Liver (tissue), 9 donors: ENCODE measurements around the gene WDR27. TPM values are rescaled to one million over a fixed set of nuclear protein-coding genes. Genes with fewer than 3 reads are reported as not detected.
"Not testable (repeated sequence)": the region's sequence is repeated elsewhere in the genome, so short reads cannot be mapped to it uniquely, and the experiment has no call there.

Experiments
- DNase-seq: peaks from one replicate; pipeline ENCODE4 v3.0.0-alpha.2; 2017; ENCODE audit warnings: low spot score
- H3K27ac ChIP-seq, 2 donors: one replicate each; pipeline ENCODE4 v1.7.0; 2013; ENCODE audit warnings: inconsistent platforms in 2 of 2, low read length in 2 of 2, control low read depth in 1 of 2, low read depth in 1 of 2, mild to moderate bottlenecking in 1 of 2
- H3K27me3 ChIP-seq, 4 donors: one replicate each; pipeline versions ENCODE4 v1.6.1 to v1.7.0; 2013; ENCODE audit warnings: low read length in 3 of 4, inconsistent platforms in 1 of 4, mild to moderate bottlenecking in 1 of 4, moderate library complexity in 1 of 4; ENCODE audit not compliant: control insufficient read depth in 4 of 4, insufficient read depth in 4 of 4
- H3K36me3 ChIP-seq, 4 donors: one replicate each; pipeline versions ENCODE4 v1.6.1 to v1.7.0; 2013; ENCODE audit warnings: low read length in 3 of 4, mild to moderate bottlenecking in 3 of 4, low read depth in 1 of 4, moderate library complexity in 1 of 4; ENCODE audit not compliant: control insufficient read depth in 4 of 4, insufficient read depth in 3 of 4
- H3K4me1 ChIP-seq, 4 donors: one replicate each; pipeline versions ENCODE4 v1.6.1 to v1.7.0; 2013; ENCODE audit warnings: low read length in 3 of 4, mild to moderate bottlenecking in 3 of 4, moderate library complexity in 1 of 4; ENCODE audit not compliant: control insufficient read depth in 4 of 4, insufficient read depth in 4 of 4
- H3K4me3 ChIP-seq, 3 donors: one replicate each; pipeline versions ENCODE4 v1.6.1 to v1.7.0; 2013; ENCODE audit warnings: low read length in 3 of 3, control low read depth in 1 of 3, low read depth in 1 of 3, mild to moderate bottlenecking in 1 of 3
- H3K9ac ChIP-seq, 2 donors: one replicate each; pipeline ENCODE4 v1.7.0; 2013; ENCODE audit warnings: low read length in 2 of 2, mild to moderate bottlenecking in 2 of 2, moderate library complexity in 2 of 2, control low read depth in 1 of 2, low read depth in 1 of 2
- H3K9me3 ChIP-seq, 4 donors: one replicate each; pipeline versions ENCODE4 v1.6.1 to v1.7.0; 2013; ENCODE audit warnings: low read length in 3 of 4; ENCODE audit not compliant: control insufficient read depth in 4 of 4
- ATF3 ChIP-seq: IDR thresholded peaks from 2 replicates; pipeline ENCODE4 v1.6.1; 2016; ENCODE audit warnings: antibody characterized with exemption
- EGR1 ChIP-seq, 2 donors: IDR thresholded peaks; 2 replicates each; pipeline ENCODE4 v1.6.1; 2016 to 2018; ENCODE audit warnings: antibody characterized with exemption in 2 of 2, low read depth in 2 of 2
- FOXA1 ChIP-seq: IDR thresholded peaks from 2 replicates; pipeline ENCODE4 v1.6.1; 2016; ENCODE audit warnings: antibody characterized with exemption
- FOXA2 ChIP-seq: IDR thresholded peaks from 2 replicates; pipeline ENCODE4 v1.6.1; 2016; ENCODE audit warnings: antibody characterized with exemption
- GABPA ChIP-seq, 2 donors: IDR thresholded peaks in 1 of 2; conservative IDR thresholded peaks in 1 of 2; 2 replicates each; pipeline ENCODE4 v1.6.1; 2016; ENCODE audit warnings: antibody characterized with exemption in 2 of 2, mild to moderate bottlenecking in 1 of 2, moderate library complexity in 1 of 2
- HNF4A ChIP-seq, 2 donors: conservative IDR thresholded peaks; 2 replicates each; pipeline ENCODE4 v1.6.1; 2016; ENCODE audit warnings: antibody characterized with exemption in 2 of 2, mild to moderate bottlenecking in 2 of 2
- HNF4G ChIP-seq: IDR thresholded peaks from 2 replicates; pipeline ENCODE4 v1.6.1; 2016; ENCODE audit warnings: antibody characterized with exemption
- JUND ChIP-seq, 2 donors: IDR thresholded peaks; 2 replicates each; pipeline ENCODE4 v1.6.1; 2016; ENCODE audit warnings: antibody characterized with exemption in 2 of 2
- MAX ChIP-seq: IDR thresholded peaks from 2 replicates; pipeline ENCODE4 v1.6.1; 2016; ENCODE audit warnings: antibody characterized with exemption
- NR2F2 ChIP-seq: IDR thresholded peaks from 2 replicates; pipeline ENCODE4 v1.6.1; 2016; ENCODE audit warnings: antibody characterized with exemption
- RAD21 ChIP-seq, 2 donors: IDR thresholded peaks; 2 replicates each; pipeline ENCODE4 v1.6.1; 2016; ENCODE audit warnings: antibody characterized with exemption in 2 of 2, mild to moderate bottlenecking in 2 of 2
- REST ChIP-seq: IDR thresholded peaks from 2 replicates; pipeline ENCODE4 v1.6.1; 2016; ENCODE audit warnings: antibody characterized with exemption, mild to moderate bottlenecking
- RXRA ChIP-seq, 2 donors: IDR thresholded peaks; 2 replicates each; pipeline ENCODE4 v1.6.1; 2017 to 2018; ENCODE audit warnings: antibody characterized with exemption in 2 of 2, mild to moderate bottlenecking in 1 of 2
- TAF1 ChIP-seq: conservative IDR thresholded peaks from 2 replicates; pipeline ENCODE4 v1.6.1; 2016; ENCODE audit warnings: antibody characterized with exemption, mild to moderate bottlenecking
- ZBTB33 ChIP-seq: IDR thresholded peaks from 2 replicates; pipeline ENCODE4 v1.6.1; 2016; ENCODE audit warnings: antibody characterized with exemption
- WGBS: extraction: QIAGEN DNeasy Blood & Tissue Kit; methylation state at CpG from one replicate; pipeline ENCODE4 v1.1.7; 2013; 5-methylcytosine and 5-hydroxymethylcytosine counted together
- polyA plus RNA-seq, 2 donors: library from polyadenylated mRNA; stranded (reverse) in 1 of 2; unstranded in 1 of 2; fragments of 200-250 nt in 1 of 2; fragments of >200 nt in 1 of 2; fragmentation: Nextera tagmentation in 1 of 2; extraction: Ambion mirVana in 1 of 2; gene quantifications; one replicate each; pipeline versions ENCODE4 v1.2.1 to v1.2.3, GENCODE V29; 2013 to 2015
- total RNA-seq, 2 donors: library from RNA; depleted of rRNA; stranded (reverse); fragments of >200 nt; gene quantifications; one replicate each; pipeline ENCODE4 v1.2.3, GENCODE V29; 2014
- donor health status: healthy.
- donor health status: healthy.
- donor health status: healthy.
- donor health status: healthy.
- donor health status: healthy.

WDR27 gene
- total and polyA plus RNA-seq, 4 donors, result 3.7 to 20.1 (median 7.7) TPM

GRCh38 chr6:169648092-169648491 is 53.7 kb downstream of the WDR27 start:
- Histone ChIP-seq H3K4me3 (no peak overlapping the region), H3K27me3 (no peaks in the 10 kb centered on the region), H3K27ac (no peak overlapping the region), H3K4me1 (no peaks in the 10 kb centered on the region), H3K9me3 (no peaks in the 10 kb centered on the region), H3K36me3 (peaks cover 0 to 2% (median 0%) of the 10 kb centered on the region in 4 donors), H3K9ac (no peak overlapping the region)
- no peak for TF ChIP-seq FOXA2
- WGBS, result 97% methylated on average over 10 of the region's 10 CpGs
- no peak for DNase-seq

GRCh38 chr6:169647637-169648036 is 54.2 kb downstream of the WDR27 start:
- DNase-seq, result no peak
- Histone ChIP-seq H3K4me3 (no peak overlapping the region), H3K27ac (no peak overlapping the region), H3K4me1 (no peaks in the 10 kb centered on the region), H3K36me3 (peaks cover 0 to 2% (median 0%) of the 10 kb centered on the region in 4 donors), H3K9me3 (no peaks in the 10 kb centered on the region), H3K9ac (no peak overlapping the region), H3K27me3 (no peaks in the 10 kb centered on the region)
- WGBS, result 96% methylated on average over 13 of the region's 13 CpGs
- no peak for TF ChIP-seq HNF4A (conservative IDR thresholded peaks at IDR 0.05)
- TF ChIP-seq ZBTB33, result no peak
- no peak for TF ChIP-seq JUND (IDR thresholded peaks at IDR 0.05)
- no peak for TF ChIP-seq MAX
- no peak for TF ChIP-seq EGR1 (IDR thresholded peaks at IDR 0.05; ENCODE audit: low read depth in 2 of 2)
- no peak for TF ChIP-seq FOXA2
- TF ChIP-seq GABPA (IDR thresholded peaks at IDR 0.05 in 1 of 2, conservative IDR thresholded peaks at IDR 0.05 in 1 of 2), result no peak

GRCh38 chr6:169646906-169647567 is 54.8 kb downstream of the WDR27 start:
- Histone ChIP-seq H3K9ac (no peak overlapping the region), H3K27me3 (no peaks in the 10 kb centered on the region), H3K36me3 (peaks cover 0 to 2% (median 0%) of the 10 kb centered on the region in 4 donors), H3K9me3 (no peaks in the 10 kb centered on the region), H3K4me1 (no peaks in the 10 kb centered on the region), H3K27ac (no peak overlapping the region), H3K4me3 (no peak overlapping the region)
- TF ChIP-seq RAD21 (IDR thresholded peaks at IDR 0.05), result no peak
- no peak for TF ChIP-seq RXRA (IDR thresholded peaks at IDR 0.05)
- no peak for TF ChIP-seq FOXA1
- no peak for TF ChIP-seq ATF3
- TF ChIP-seq NR2F2, result no peak
- TF ChIP-seq MAX, result no peak
- TF ChIP-seq TAF1, result no peak
- TF ChIP-seq REST, result no peak
- TF ChIP-seq HNF4G, result no peak
- TF ChIP-seq EGR1 (IDR thresholded peaks at IDR 0.05; ENCODE audit: low read depth in 2 of 2), result no peak
- no peak for TF ChIP-seq HNF4A (conservative IDR thresholded peaks at IDR 0.05)
- DNase-seq, result no peak
- 94% methylated on average over 19 of the region's 19 CpGs for WGBS

GRCh38 chr6:169645459-169645858 is 56.4 kb downstream of the WDR27 start:
- H3K9me3 ChIP-seq, H3K27me3 ChIP-seq, H3K27ac ChIP-seq, H3K9ac ChIP-seq, H3K4me1 ChIP-seq, H3K4me3 ChIP-seq, H3K36me3 ChIP-seq, DNase-seq: not testable (repeated sequence)
- WGBS, result 98% methylated on average over 5 of the region's 5 CpGs
